HG03565 (cell line): Measurements from ENCODE around the gene PLCB1.

Experiments
- ATAC-seq: cut with Tn5 transposase; IDR thresholded peaks from one replicate; pipeline ENCODE4 v1.9.1; 2021; ENCODE audit warnings: mild to moderate bottlenecking, moderate library complexity; ENCODE audit not compliant: unreplicated experiment

The PLCB1 gene

GRCh38 chr20:8744228-8744844, 612.3 kb downstream of the PLCB1 start:
- no peak for ATAC-seq

DNA sequence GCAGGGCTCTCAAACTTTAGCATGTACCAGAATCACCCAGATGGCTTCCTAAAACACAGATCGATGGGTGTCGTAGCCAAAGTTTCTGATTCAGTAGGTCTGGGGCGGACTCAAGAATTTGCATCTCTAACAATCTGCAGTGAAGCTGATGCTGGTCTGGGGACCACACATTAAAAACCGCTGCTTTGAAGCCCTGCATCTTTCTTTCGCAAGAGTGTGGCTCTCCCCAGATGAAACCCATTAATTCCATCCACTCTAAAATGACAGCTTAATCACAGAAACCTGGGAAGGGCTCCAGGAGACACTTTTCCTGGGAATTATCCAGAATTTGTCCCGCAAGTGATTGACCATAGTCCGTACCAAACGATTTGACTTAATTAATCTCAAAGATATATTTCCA, 617.0 kb downstream of the PLCB1 start:
- no peak for ATAC-seq

DNA sequence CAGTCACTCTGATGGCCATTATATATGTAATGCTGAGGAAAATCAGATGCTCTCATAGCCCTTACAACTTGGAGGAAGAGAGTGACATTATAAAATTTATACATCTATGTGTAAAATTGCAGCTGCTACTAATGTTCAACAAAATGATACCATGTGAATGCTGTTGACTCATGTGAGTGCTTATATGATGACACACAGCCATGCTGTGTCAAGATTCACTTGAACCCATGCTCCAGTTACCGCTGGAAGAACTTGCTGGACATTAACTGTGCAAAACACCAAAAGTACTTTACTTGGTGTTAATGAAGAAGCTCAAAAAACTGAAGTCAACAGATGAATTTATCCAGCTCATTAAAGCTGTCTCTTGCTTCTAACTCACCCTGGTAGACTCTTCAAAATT, 617.9 kb downstream of the PLCB1 start:
- ATAC-seq: no peak

GRCh38 chr20:8755340-8756118, 623.5 kb downstream of the PLCB1 start:
- no peak for ATAC-seq

DNA sequence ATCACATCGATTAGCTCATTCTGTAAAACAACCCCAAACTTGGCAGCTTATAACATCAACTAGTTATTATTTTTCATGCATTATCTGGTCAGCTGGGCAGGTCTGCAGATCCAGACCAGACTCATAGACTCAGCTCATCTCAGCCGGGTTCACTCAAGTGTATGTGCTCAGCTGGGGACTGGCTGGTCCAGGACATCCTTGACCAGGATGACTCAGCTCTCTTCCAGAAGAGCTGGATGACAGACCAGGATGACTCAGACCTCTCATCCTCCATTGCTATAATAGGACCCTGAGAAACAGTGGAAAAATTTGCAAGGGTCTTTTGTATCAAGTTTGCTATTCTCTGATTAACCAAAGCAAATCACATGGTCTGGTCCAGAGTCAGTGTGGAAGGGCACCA, 624.3 kb downstream of the PLCB1 start:
- no peak for ATAC-seq

GRCh38 chr20:8757146-8757545, 625.1 kb downstream of the PLCB1 start:
- ATAC-seq: no peak

DNA sequence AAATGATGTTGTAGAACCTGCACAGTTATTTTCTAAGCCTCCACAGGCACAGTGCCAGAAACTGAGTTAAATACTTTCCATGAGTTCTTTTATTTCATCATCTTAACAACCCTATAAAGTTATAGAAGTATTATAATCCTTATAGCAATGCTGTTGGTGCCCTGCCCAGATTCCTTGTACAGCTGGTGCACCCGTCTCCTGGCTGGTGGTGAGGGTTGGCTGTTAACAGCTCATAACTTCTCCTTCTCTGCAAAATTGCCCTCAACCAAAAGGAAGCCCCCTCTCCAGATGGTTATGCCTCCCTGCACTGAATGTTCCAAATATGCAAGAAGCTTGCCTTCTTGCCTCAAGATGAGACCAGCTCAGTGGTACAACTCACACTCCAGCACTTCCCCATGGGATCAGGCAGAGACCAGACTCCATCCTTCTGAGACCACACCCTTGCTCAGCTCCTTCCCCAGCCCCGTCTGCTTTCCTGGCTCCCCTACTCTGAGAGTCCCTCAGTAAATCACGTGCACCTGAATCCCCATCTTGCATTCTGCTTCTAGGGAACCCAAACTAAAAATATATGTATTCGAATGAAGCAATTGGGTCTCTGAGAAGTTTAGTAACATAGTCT, 632.4 kb downstream of the PLCB1 start:
- ATAC-seq: no peak

- ATAC-seq: no peak
Measured at GRCh38 chr20:8766868-8767390, 634.9 kb downstream of the PLCB1 start.

DNA sequence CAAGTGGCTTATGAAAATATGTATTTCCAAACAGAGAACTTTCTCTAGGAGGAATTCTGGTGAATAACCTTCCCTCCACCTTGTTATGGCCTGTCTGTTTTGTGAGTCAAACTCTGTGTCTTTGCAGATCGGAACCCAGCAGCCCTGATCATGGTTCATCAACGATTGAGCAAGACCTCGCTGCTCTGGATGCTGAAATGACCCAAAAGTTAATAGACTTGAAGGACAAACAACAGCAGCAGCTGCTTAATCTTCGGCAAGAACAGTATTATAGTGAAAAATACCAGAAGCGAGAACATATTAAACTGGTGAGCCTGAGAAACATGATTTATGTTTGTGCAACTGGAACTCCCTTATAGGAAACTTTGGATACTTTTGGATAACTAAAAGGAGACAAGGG, 642.3 kb downstream of the PLCB1 start:
- no peak for ATAC-seq

DNA sequence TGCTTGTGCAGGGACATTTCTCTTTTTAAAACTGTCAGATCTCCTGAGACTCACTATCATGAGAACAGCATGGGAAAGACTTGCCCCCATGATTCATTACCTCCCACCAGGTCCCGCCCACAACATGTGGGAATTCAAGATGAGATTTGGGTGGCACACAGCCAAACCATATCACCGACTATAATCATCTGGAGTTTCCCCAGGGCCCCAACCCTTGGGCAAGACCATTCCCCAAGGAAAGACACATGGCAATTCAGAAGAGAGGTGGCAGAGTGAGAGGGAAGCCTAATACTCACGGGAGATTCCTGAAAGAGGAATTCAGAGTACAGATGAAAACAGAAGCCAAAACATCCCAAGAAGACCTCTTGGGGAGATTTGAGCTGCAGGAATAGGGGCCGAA, 645.8 kb downstream of the PLCB1 start:
- ATAC-seq: no peak

DNA sequence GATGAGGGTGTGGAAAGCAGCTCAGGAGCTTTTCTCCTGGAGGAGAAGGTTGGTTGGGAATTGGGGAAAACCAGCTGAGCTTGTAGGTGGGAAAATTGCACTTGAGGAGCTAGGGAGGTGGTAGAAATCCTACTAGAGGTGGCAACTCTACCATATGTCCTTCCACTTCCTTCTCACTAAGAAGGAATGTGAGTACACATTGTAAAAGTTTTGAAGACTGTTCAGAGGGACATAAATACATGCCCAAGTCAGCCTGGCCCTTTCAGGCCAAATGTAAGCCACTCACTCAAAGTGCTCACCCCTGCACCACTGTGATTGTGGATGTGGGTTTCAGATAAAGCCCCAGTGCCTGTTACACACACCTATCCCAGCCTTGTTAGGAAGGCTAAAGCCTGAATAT, 646.3 kb downstream of the PLCB1 start:
- ATAC-seq: no peak

DNA sequence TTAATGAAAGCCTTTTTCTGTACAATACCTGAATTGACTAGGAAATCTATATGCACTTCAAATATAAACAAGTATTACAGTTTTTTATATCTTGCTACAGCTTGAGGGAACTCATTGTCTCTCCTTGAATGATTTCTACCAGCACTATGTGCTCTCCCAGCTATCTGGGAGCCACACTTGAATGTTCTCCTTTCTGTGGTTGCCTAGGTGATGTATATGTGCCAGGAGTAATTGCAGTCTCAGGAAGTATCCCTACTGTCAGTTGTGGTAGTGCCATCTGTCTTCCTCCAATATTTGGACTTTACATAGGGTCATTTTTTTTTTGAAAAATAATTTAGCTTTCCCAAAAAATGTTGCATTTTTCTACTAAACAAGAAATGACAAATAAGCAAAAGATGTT, 648.8 kb downstream of the PLCB1 start:
- ATAC-seq: no peak

DNA sequence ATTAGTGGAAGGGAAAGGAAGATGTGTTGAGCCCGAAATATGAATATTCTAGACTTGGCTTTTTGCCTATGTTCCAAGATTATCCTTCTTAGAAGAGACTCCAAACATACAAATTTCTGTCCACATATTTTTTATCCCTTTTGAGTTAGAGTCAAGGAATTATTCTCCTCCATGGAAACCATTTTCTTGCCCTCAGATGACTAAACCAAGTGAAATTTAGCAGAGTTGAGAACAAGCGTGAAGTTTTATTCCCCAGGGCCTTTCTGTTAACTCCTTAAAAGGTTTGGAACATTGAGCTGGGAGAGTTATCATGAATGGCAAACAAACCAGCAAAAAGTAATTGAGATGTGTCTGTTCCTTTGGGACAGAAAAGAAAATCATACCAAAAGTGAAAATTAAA, 650.7 kb downstream of the PLCB1 start:
- no peak for ATAC-seq

- ATAC-seq: no peak
Measured at GRCh38 chr20:8783734-8784133, 651.7 kb downstream of the PLCB1 start.

GRCh38 chr20:8786383-8786782, 654.3 kb downstream of the PLCB1 start:
- ATAC-seq: no peak

GRCh38 chr20:8787090-8787489, 655.0 kb downstream of the PLCB1 start:
- ATAC-seq: no peak

DNA sequence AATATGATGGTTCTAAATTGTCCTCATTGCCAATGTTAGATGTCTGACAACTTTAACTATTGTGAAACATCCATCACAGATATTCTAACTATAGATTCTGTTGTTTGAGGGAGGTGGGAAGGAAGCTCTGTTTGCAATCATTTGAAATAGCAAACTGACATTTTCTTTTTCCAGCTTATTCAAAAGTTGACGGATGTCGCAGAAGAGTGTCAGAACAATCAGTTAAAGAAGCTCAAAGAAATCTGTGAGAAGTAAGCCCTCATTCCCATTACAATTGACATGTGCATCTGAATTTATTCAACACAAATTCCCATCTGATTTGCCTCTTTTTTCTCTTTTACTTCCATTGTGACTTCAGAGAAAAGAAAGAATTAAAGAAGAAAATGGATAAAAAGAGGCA, 656.2 kb downstream of the PLCB1 start:
- no peak for ATAC-seq

- ATAC-seq: no peak
Measured at GRCh38 chr20:8788831-8789230, 656.8 kb downstream of the PLCB1 start.

- peak; percentile 82 for ATAC-seq
Measured at GRCh38 chr20:8790442-8791074, 658.5 kb downstream of the PLCB1 start.

DNA sequence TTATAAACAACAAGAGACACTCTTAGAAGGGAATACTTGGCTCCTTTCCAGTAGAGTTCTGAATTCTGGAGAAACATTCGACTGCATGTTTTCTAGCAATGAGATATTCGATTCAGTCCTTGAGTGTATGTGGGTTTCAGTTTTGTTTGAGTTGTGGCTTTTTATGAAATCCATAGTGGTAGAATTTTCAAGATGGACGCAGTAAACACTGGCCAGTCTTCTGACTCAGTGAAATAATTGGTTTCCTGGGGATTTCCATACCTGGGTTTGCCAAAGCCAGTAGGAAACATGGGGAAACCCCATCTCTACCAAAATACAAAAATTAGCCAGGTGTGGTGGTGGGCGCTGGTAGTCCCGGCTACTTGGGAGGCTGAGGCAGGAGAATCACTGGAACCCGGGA, 663.3 kb downstream of the PLCB1 start:
- no peak for ATAC-seq

GRCh38 chr20:8796088-8796660, 664.1 kb downstream of the PLCB1 start:
- no peak for ATAC-seq
